Coronary artery (tissue), 2 donors: Measurements from ENCODE around the gene SOX6.
"Not testable (repeated sequence)": the region's sequence is repeated elsewhere in the genome, so short reads cannot be mapped to it uniquely, and the experiment has no call there.

ENCODE experiments used
- DNase-seq: peaks from one replicate; pipeline ENCODE4 v3.0.0-alpha.2; 2017; ENCODE audit warnings: low spot score
- H3K27ac ChIP-seq, 2 donors: fragments of 200-600 bp; sonication (generic); one replicate each; pipeline ENCODE4 v1.5.1; 2016 to 2019
- H3K4me3 ChIP-seq: fragments of 200-600 bp; sonication (generic); 2 replicates; pipeline ENCODE4 v1.5.1; 2016; ENCODE audit warnings: mild to moderate bottlenecking, moderate library complexity
- TF ChIP-seq, protein P1 (sequence below): fragments of 200-600 bp; sonication (generic); IDR thresholded peaks from one replicate; pipeline ENCODE4 v1.5.1; 2019; ENCODE audit warnings: antibody characterized with exemption

SOX6 gene

DNA sequence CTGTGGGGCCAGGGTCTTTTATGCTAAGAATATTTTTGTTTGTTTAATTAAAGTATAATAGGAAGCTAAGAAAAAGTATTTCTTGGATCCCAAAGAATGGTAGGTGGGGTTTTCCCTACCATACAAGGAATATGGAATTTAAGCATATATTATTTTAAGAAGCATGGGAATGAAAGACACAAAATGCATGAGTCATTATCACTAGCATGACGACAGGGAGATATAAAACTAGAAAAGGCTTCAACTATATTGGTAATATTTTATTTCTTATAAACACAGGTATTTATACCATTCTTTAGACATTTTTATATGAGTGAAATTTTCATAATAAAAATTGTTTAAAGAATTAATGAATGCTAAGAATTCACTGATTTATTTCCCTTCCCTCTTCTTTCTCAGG lies 39.3 kb upstream of the SOX6 start:
- H3K27ac ChIP-seq: no peak overlapping the region
- H3K4me3 ChIP-seq: no peak overlapping the region
- DNase-seq: no peak
- TF ChIP-seq, protein P1, sequence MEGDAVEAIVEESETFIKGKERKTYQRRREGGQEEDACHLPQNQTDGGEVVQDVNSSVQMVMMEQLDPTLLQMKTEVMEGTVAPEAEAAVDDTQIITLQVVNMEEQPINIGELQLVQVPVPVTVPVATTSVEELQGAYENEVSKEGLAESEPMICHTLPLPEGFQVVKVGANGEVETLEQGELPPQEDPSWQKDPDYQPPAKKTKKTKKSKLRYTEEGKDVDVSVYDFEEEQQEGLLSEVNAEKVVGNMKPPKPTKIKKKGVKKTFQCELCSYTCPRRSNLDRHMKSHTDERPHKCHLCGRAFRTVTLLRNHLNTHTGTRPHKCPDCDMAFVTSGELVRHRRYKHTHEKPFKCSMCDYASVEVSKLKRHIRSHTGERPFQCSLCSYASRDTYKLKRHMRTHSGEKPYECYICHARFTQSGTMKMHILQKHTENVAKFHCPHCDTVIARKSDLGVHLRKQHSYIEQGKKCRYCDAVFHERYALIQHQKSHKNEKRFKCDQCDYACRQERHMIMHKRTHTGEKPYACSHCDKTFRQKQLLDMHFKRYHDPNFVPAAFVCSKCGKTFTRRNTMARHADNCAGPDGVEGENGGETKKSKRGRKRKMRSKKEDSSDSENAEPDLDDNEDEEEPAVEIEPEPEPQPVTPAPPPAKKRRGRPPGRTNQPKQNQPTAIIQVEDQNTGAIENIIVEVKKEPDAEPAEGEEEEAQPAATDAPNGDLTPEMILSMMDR: no peak

DNA sequence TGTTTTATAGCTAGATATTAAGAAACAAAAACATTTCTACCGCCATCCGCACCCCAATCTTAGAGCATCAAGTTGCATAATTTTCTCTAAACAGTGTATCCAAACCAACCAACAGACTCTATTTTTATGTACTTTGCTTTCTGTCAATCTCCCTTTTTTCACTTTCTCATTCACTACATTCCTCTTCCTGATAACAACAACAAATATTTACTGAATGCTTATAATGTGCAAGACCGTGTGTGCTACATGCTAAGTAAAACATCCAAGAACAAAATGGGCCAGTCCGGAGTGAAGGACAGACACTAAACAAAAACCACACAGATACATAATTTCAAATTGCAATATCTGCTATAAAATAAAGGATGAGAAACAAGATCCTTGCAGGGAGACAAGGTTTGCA lies 38.6 kb upstream of the SOX6 start:
- no peak for DNase-seq
- TF ChIP-seq, protein P1: no peak
- Histone ChIP-seq H3K27ac (no peak overlapping the region), H3K4me3 (no peak overlapping the region)

DNA sequence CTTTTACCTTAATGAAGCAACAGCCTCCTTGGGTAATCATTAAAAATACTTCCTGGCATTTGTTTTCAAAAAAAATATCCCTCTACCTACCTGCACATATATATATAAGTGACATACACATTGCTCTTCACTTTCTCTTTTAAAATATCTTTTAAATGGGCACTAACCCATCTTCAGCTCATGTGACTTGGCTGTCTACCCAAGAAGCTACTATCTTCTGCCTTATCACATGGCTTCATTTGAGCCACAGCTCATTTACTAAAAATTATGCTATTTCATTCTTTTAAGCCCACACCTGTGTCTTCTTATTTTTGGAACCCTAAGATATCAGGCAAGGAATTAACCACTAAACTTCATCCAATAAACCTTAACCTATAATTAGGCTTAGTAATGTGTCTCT lies 37.0 kb upstream of the SOX6 start:
- H3K4me3 ChIP-seq: no peak overlapping the region
- no peak for DNase-seq
- H3K27ac ChIP-seq: no peak overlapping the region

DNA sequence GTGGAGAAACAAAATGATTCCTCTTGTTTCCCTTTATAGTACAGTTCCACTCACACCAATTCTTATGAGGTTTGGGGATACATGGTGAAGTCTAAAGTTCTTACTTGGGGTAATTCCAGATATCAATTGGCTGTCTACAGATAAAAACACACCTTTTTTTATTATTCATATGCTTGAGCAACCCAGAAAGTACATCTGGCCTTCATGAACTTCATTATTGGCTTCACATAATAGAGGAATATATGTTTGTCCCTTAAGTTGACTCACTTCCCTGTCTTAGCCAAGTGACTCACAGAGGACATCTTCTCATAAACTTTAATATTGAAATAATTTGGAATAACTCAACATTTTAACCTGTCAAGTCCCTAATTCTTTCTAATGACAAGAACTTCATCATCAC lies 36.3 kb upstream of the SOX6 start:
- Histone ChIP-seq H3K4me3 (no peak overlapping the region), H3K27ac (no peak overlapping the region)
- no peak for DNase-seq
- TF ChIP-seq, protein P1: no peak

More for the DNA sequence above, 37.0 kb upstream of the SOX6 start:
- TF ChIP-seq, protein P1: no peak

DNA sequence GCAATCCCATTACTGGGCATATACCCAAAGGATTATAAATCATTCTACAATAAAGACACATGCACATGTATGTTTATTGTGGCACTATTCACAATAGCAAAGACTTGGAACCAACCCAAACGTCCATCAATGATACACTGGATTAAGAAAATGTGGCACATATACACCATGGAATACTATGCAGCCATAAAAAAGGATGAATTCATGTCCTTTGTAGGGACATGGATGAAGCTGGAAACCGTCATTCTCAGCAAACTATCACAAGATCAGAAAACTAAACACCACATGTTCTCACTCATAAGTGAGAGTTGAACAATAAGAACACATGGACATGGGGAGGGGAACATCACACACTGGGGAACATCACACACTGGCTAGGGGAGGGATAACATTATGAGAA lies 34.5 kb upstream of the SOX6 start:
- not testable (repeated sequence) for H3K4me3 ChIP-seq, DNase-seq, H3K27ac ChIP-seq

DNA sequence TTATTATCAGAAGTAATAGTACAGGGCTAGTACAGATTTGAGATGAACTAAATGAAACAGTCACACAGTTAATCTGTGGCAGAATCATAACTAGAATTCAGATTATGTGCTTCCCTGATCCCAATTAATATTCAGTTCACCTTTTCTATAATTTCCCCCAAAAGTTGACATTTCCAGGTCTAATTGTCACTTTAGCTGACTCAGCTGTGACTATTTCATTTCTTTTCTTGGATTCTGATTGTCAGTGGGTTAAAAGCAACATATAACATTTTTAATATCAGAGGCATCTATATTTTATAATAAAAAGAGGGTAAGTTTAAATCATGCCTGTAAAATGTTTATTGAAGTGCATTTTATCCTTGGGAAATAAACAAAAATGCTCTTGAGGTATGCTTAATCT lies 28.8 kb upstream of the SOX6 start:
- Histone ChIP-seq H3K27ac (no peak overlapping the region), H3K4me3 (no peak overlapping the region)
- DNase-seq: no peak
- TF ChIP-seq, protein P1: no peak

DNA sequence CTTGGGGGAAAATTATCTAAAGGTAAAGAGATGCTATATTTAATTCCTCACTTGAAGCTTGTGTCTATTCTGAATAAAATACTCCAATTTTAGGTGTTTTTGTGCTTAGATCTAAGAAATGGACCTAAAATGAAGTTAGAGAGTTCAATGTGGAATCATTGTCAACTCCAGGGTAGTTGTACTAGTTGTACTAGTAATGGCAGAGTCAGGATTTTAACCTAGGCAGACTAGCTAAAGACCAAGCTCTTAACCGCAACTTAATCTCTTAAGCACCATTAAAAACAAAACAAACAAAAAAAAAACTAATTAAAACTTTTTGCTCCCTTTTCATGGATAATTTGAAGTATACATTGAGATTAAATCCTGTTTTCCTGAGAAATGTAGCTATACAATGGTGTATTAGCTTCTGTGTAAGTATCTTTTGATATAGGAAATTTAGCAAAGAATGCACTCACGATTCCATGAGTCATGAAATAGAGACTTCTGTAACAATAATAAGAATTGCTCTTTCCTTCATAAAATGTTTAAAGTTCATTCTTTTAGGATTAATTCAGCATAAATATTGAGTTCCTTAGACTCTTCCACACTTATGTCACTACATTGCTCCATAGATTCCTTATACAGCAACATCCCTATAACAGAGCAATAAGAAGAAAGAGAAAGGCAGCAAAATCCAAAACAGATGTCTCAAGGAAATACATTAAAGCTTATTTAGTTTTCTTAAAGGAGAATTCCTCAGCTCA lies 26.5 kb upstream of the SOX6 start:
- Histone ChIP-seq H3K27ac (no peak overlapping the region), H3K4me3 (no peak overlapping the region)
- DNase-seq: no peak
- TF ChIP-seq, protein P1: no peak
